Parathyroid adenoma (tissue), 2 donors: ENCODE measurements around the gene KCND3.
A peak's percentile ranks its signal among the peaks of the same experiment; 100 is the strongest.

Experiments
- H2AFZ ChIP-seq: fragments of 300-600 bp; sonication (generic); one replicate; pipeline ENCODE4 v1.7.0; 2017; ENCODE audit warnings: antibody characterized with exemption, mild to moderate bottlenecking
- H3K27ac ChIP-seq: fragments of 300-600 bp; sonication (generic); one replicate; pipeline ENCODE4 v1.7.0; 2017
- H3K27me3 ChIP-seq: fragments of 300-600 bp; sonication (generic); one replicate; pipeline ENCODE4 v1.7.0; 2017; ENCODE audit warnings: low read length; ENCODE audit not compliant: control insufficient read depth, insufficient read depth
- H3K36me3 ChIP-seq: fragments of 300-600 bp; sonication (generic); one replicate; pipeline ENCODE4 v1.7.0; 2017; ENCODE audit warnings: low read length; ENCODE audit not compliant: control insufficient read depth, insufficient read depth
- H3K4me1 ChIP-seq: fragments of 300-600 bp; sonication (generic); one replicate; pipeline ENCODE4 v1.7.0; 2017; ENCODE audit warnings: control low read depth
- H3K4me2 ChIP-seq: fragments of 300-600 bp; sonication (generic); one replicate; pipeline ENCODE4 v1.7.0; 2017; ENCODE audit warnings: low read length
- H3K4me3 ChIP-seq: fragments of 300-600 bp; sonication (generic); one replicate; pipeline ENCODE4 v1.7.0; 2017; ENCODE audit warnings: low read depth, low read length
- H3K79me2 ChIP-seq: fragments of 300-600 bp; sonication (generic); one replicate; pipeline ENCODE4 v1.7.0; 2017; ENCODE audit warnings: control low read depth
- H3K9ac ChIP-seq: fragments of 300-600 bp; sonication (generic); one replicate; pipeline ENCODE4 v1.7.0; 2017; ENCODE audit warnings: mild to moderate bottlenecking
- H3K9me3 ChIP-seq: fragments of 300-600 bp; sonication (generic); one replicate; pipeline ENCODE4 v1.7.0; 2017; ENCODE audit warnings: low read length; ENCODE audit not compliant: control insufficient read depth
- CTCF ChIP-seq: fragments of 300-600 bp; sonication (generic); IDR thresholded peaks from one replicate; pipeline ENCODE4 v1.7.0; 2017; ENCODE audit warnings: antibody characterized with exemption, mild to moderate bottlenecking
- donor health status: primary hyperparathyroidism.

Gene KCND3

GRCh38 chr1:111770916-111771315 lies 218.6 kb downstream of the KCND3 start:
- H3K9me3 ChIP-seq, result no peaks in the 10 kb centered on the region
- no peak for TF ChIP-seq CTCF
- no peak overlapping the region for H2AFZ ChIP-seq
- no peaks in the 10 kb centered on the region for H3K79me2 ChIP-seq
- H3K4me1 ChIP-seq, result no peaks in the 10 kb centered on the region
- H3K36me3 ChIP-seq, result no peaks in the 10 kb centered on the region
- no peak overlapping the region for H3K4me3 ChIP-seq
- no peaks in the 10 kb centered on the region for H3K27me3 ChIP-seq
- H3K9ac ChIP-seq, result no peak overlapping the region
- H3K4me2 ChIP-seq, result no peak overlapping the region
- H3K27ac ChIP-seq, result no peak overlapping the region

GRCh38 chr1:111769517-111770146 lies 219.8 kb downstream of the KCND3 start:
- H3K4me1 ChIP-seq, result no peaks in the 10 kb centered on the region
- peak; percentile 70 for TF ChIP-seq CTCF
- H3K27ac ChIP-seq, result no peak overlapping the region
- H3K4me3 ChIP-seq, result no peak overlapping the region
- H3K79me2 ChIP-seq, result no peaks in the 10 kb centered on the region
- H3K9ac ChIP-seq, result no peak overlapping the region
- no peaks in the 10 kb centered on the region for H3K9me3 ChIP-seq
- no peaks in the 10 kb centered on the region for H3K27me3 ChIP-seq
- no peaks in the 10 kb centered on the region for H3K36me3 ChIP-seq
- H2AFZ ChIP-seq, result no peak overlapping the region
- no peak overlapping the region for H3K4me2 ChIP-seq

GRCh38 chr1:111768625-111769024 lies 220.8 kb downstream of the KCND3 start:
- Histone ChIP-seq H3K27ac (no peak overlapping the region), H3K27me3 (no peaks in the 10 kb centered on the region), H3K4me3 (no peak overlapping the region), H2AFZ (no peak overlapping the region), H3K9me3 (no peaks in the 10 kb centered on the region), H3K36me3 (no peaks in the 10 kb centered on the region), H3K9ac (no peak overlapping the region), H3K79me2 (no peaks in the 10 kb centered on the region), H3K4me1 (no peaks in the 10 kb centered on the region), H3K4me2 (no peak overlapping the region)
- no peak for TF ChIP-seq CTCF

- no peaks in the 10 kb centered on the region for H3K36me3 ChIP-seq
- no peaks in the 10 kb centered on the region for H3K9me3 ChIP-seq
Observed at GRCh38 chr1:111768023-111768422, 221.4 kb downstream of the KCND3 start.

More at GRCh38 chr1:111768023-111768422, 221.4 kb downstream of the KCND3 start:
- H3K4me1 ChIP-seq, result no peaks in the 10 kb centered on the region
- no peak overlapping the region for H3K4me3 ChIP-seq
- H3K4me2 ChIP-seq, result no peak overlapping the region
- H3K27me3 ChIP-seq, result no peaks in the 10 kb centered on the region
- no peak overlapping the region for H3K27ac ChIP-seq
- H3K9ac ChIP-seq, result no peak overlapping the region
- TF ChIP-seq CTCF, result no peak
- H2AFZ ChIP-seq, result no peak overlapping the region
- H3K79me2 ChIP-seq, result no peaks in the 10 kb centered on the region
